ENCODE results near the gene CRACR2B.

The CRACR2B gene

GRCh38 chr11:816433-816779, 11.3 kb upstream of the CRACR2B start:
- H3F3A ChIP-seq (ENCODE audit: insufficient read depth, low read length), result peaks cover 28% of the 10 kb centered on the region
- peaks cover 30% of the 10 kb centered on the region for H3K79me2 ChIP-seq (ENCODE audit: low read length)
- peaks cover 13% of the 10 kb centered on the region for H3K36me3 ChIP-seq (replicated peaks; ENCODE audit: insufficient read depth, low read length)
- H3K9me2 ChIP-seq (replicated peaks; ENCODE audit: insufficient read depth, low read length), result no peaks in the 10 kb centered on the region
- H3K4me2 ChIP-seq (ENCODE audit: low read depth, low read length), result no peak overlapping the region
- no peak for DNase-seq
- no peaks in the 10 kb centered on the region for H3K27me3 ChIP-seq (replicated peaks; ENCODE audit: insufficient read depth, low read length)
- H2AFZ ChIP-seq (ENCODE audit: low read length), result no peak overlapping the region
- no peak overlapping the region for H3K9ac ChIP-seq (ENCODE audit: low read length)
- H3K27ac ChIP-seq (ENCODE audit: low read length), result no peak overlapping the region
- H3K4me3 ChIP-seq (ENCODE audit: low read length), result no peak overlapping the region
- H3K4me1 ChIP-seq (ENCODE audit: low read length), result peaks cover 8% of the 10 kb centered on the region
- no peaks in the 10 kb centered on the region for H3K9me3 ChIP-seq (replicated peaks; ENCODE audit: insufficient read depth, low read length)
- TF ChIP-seq EZH2 (optimal IDR thresholded peaks at IDR 0.05; ENCODE audit: low read depth, low read length), result no peak
- peaks cover 11% of the 10 kb centered on the region for H4K20me1 ChIP-seq (ENCODE audit: insufficient read depth, low read length)

GRCh38 chr11:818396-819128, 9.2 kb upstream of the CRACR2B start, which contains the start of gene PNPLA2:
Gene PNPLA2 (plus strand): TSS chr11:818914. CDS start chr11:819719, 805 bp downstream.
- TF ChIP-seq EZH2phosphoT487 (IDR thresholded peaks at IDR 0.05; ENCODE audit: low read length), result no peak
- TF ChIP-seq CTCF (IDR thresholded peaks at IDR 0.05; ENCODE audit: low read length), result no peak
- TF ChIP-seq EZH2 (optimal IDR thresholded peaks at IDR 0.05; ENCODE audit: low read depth, low read length), result no peak
- peak within 1 kb of the TSS; percentile 51; the same call in 1 of the 2 replicates for H3K27ac ChIP-seq (ENCODE audit: low read length)
- no peaks in the 10 kb centered on the region for H4K20me1 ChIP-seq (ENCODE audit: insufficient read depth, low read length)

GRCh38 chr11:819129-819931, 8.4 kb upstream of the CRACR2B start:
- no peaks in the 10 kb centered on the region for H3K9me2 ChIP-seq (replicated peaks; ENCODE audit: insufficient read depth, low read length)
- TF ChIP-seq EZH2 (optimal IDR thresholded peaks at IDR 0.05; ENCODE audit: low read depth, low read length), result no peak
- no peak for TF ChIP-seq EZH2phosphoT487 (IDR thresholded peaks at IDR 0.05; ENCODE audit: low read length)
- no peak for TF ChIP-seq CTCF (IDR thresholded peaks at IDR 0.05; ENCODE audit: low read length)
- H3K27me3 ChIP-seq (replicated peaks; ENCODE audit: insufficient read depth, low read length), result no peaks in the 10 kb centered on the region
- peak overlapping the region; percentile 78 for H3K4me3 ChIP-seq (ENCODE audit: low read length)
- peak overlapping the region; percentile 51; the same call in 1 of the 2 replicates for H3K27ac ChIP-seq (ENCODE audit: low read length)
- no peaks in the 10 kb centered on the region for H3K36me3 ChIP-seq (replicated peaks; ENCODE audit: insufficient read depth, low read length)
- H3K9me3 ChIP-seq (replicated peaks; ENCODE audit: insufficient read depth, low read length), result no peaks in the 10 kb centered on the region
- H2AFZ ChIP-seq (ENCODE audit: low read length), result peak overlapping the region; percentile 56
- H3F3A ChIP-seq (ENCODE audit: insufficient read depth, low read length), result peaks cover 2% of the 10 kb centered on the region; the same call in 1 of the 2 replicates
- H3K9ac ChIP-seq (ENCODE audit: low read length), result peak overlapping the region; percentile 77
- peaks cover 5% of the 10 kb centered on the region; the same call in 1 of the 2 replicates for H3K4me1 ChIP-seq (ENCODE audit: low read length)
- DNase-seq, result peak; percentile 94
- H3K79me2 ChIP-seq (ENCODE audit: low read length), result peaks cover 17% of the 10 kb centered on the region
- peak overlapping the region; percentile 91 for H3K4me2 ChIP-seq (ENCODE audit: low read depth, low read length)
- no peaks in the 10 kb centered on the region for H4K20me1 ChIP-seq (ENCODE audit: insufficient read depth, low read length)

More at GRCh38 chr11:818396-819128, 9.2 kb upstream of the CRACR2B start, which contains the start of gene PNPLA2:
- no peaks in the 10 kb centered on the region for H3K27me3 ChIP-seq (replicated peaks; ENCODE audit: insufficient read depth, low read length)
- peak within 1 kb of the TSS; percentile 91 for H3K4me2 ChIP-seq (ENCODE audit: low read depth, low read length)
- H3K9me3 ChIP-seq (replicated peaks; ENCODE audit: insufficient read depth, low read length), result no peaks in the 10 kb centered on the region
- no peak for DNase-seq
- H3K9ac ChIP-seq (ENCODE audit: low read length), result peak within 1 kb of the TSS; percentile 77
- peaks cover 5% of the 10 kb centered on the region; the same call in 1 of the 2 replicates for H3K4me1 ChIP-seq (ENCODE audit: low read length)
- no peaks in the 10 kb centered on the region for H3K9me2 ChIP-seq (replicated peaks; ENCODE audit: insufficient read depth, low read length)
- H2AFZ ChIP-seq (ENCODE audit: low read length), result peak within 1 kb of the TSS; percentile 56
- H3K4me3 ChIP-seq (ENCODE audit: low read length), result peak within 1 kb of the TSS; percentile 78
- no peaks in the 10 kb centered on the region for H3K36me3 ChIP-seq (replicated peaks; ENCODE audit: insufficient read depth, low read length)
- peaks cover 8% of the 10 kb centered on the region for H3F3A ChIP-seq (ENCODE audit: insufficient read depth, low read length)
- H3K79me2 ChIP-seq (ENCODE audit: low read length), result peaks cover 17% of the 10 kb centered on the region
